WTC11 (cell line): ENCODE results near the gene WASF3. TPM values are rescaled to one million over a fixed set of nuclear protein-coding genes. Genes with fewer than 3 reads are reported as not detected.

Experiments
- ATAC-seq: fragments of 200-7000 bp; cut with Tn5 transposase; 2 replicates; pipeline ENCODE4 v1.10.0; 2021; ENCODE audit warnings: mild to moderate bottlenecking, moderate library complexity
- CTCF ChIA-PET: fragments of 300-600 bp; sonication (Branson Sonifier 250); formaldehyde crosslinking; loops from one replicate; lab custom pipeline; 2021; ENCODE audit warnings: antibody characterized with exemption; lab: Charles Lee
- POLR2A ChIA-PET: fragments of 350-600 bp; sonication (Branson Sonifier 250); formaldehyde crosslinking; loops from one replicate; lab custom pipeline; 2021; ENCODE audit warnings: antibody characterized with exemption; lab: Charles Lee
- DNase-seq: peaks from one replicate; pipeline ENCODE4 v3.0.0; 2021; ENCODE audit warnings: low spot score
- H3K27ac Mint-ChIP-seq: 2 replicates; pipeline ENCODE4 v1.8.0; 2021; ENCODE audit warnings: mixed read lengths
- H3K27me3 Mint-ChIP-seq: 2 replicates; pipeline ENCODE4 v1.8.0; 2021; ENCODE audit warnings: low read depth, mild to moderate bottlenecking, moderate library complexity, mixed read lengths
- H3K36me3 Mint-ChIP-seq: 2 replicates; pipeline ENCODE4 v1.8.0; 2021; ENCODE audit warnings: mixed read lengths
- H3K4me1 Mint-ChIP-seq: 2 replicates; pipeline ENCODE4 v1.8.0; 2022; ENCODE audit warnings: mixed read lengths
- H3K4me3 Mint-ChIP-seq: 2 replicates; pipeline ENCODE4 v1.8.0; 2021; ENCODE audit warnings: mild to moderate bottlenecking, moderate library complexity, mixed read lengths
- H3K9me3 Mint-ChIP-seq: 2 replicates; pipeline ENCODE4 v1.8.0; 2021; ENCODE audit warnings: mixed read lengths
- ATF6 ChIP-seq: sonication (generic); formaldehyde crosslinking; IDR thresholded peaks from 2 replicates; pipeline ENCODE4 v1.8.1; 2023; ENCODE audit warnings: mild to moderate bottlenecking, missing genetic modification reagents
- ETV6 ChIP-seq: sonication (generic); formaldehyde crosslinking; IDR thresholded peaks from 2 replicates; pipeline ENCODE4 v1.8.1; 2022; ENCODE audit warnings: mild to moderate bottlenecking, missing genetic modification reagents
- FOXJ3 ChIP-seq: sonication (generic); formaldehyde crosslinking; IDR thresholded peaks from 2 replicates; pipeline ENCODE4 v1.9.0; 2021; ENCODE audit warnings: missing genetic modification reagents, mild to moderate bottlenecking, borderline replicate concordance
- IRF2 ChIP-seq: sonication (generic); formaldehyde crosslinking; IDR thresholded peaks from 2 replicates; pipeline ENCODE4 v1.8.0; 2022; ENCODE audit warnings: low read depth, missing genetic modification reagents, borderline replicate concordance
- JAZF1 ChIP-seq: fragments of 250-450 bp; sonication (Bioruptor Pico); IDR thresholded peaks from 2 replicates; pipeline ENCODE4 v1.9.0; 2021; ENCODE audit warnings: moderate library complexity, mild to moderate bottlenecking, inconsistent platforms
- KAT7 ChIP-seq: sonication (generic); formaldehyde crosslinking; IDR thresholded peaks from 2 replicates; pipeline ENCODE4 v1.8.1; 2023; ENCODE audit warnings: missing genetic modification reagents, mild to moderate bottlenecking, borderline replicate concordance
- MXD4 ChIP-seq: fragments of 250-450 bp; sonication (Bioruptor Pico); IDR thresholded peaks from 2 replicates; pipeline ENCODE4 v1.8.0; 2021; ENCODE audit warnings: mild to moderate bottlenecking, moderate library complexity, borderline replicate concordance
- MYBL2 ChIP-seq: sonication (generic); formaldehyde crosslinking; IDR thresholded peaks from 2 replicates; pipeline ENCODE4 v1.8.1; 2023; ENCODE audit warnings: mild to moderate bottlenecking, moderate library complexity, missing genetic modification reagents
- NR3C1 ChIP-seq: sonication (generic); formaldehyde crosslinking; conservative IDR thresholded peaks from 2 replicates; pipeline ENCODE4 v1.8.1; 2023; ENCODE audit warnings: low read depth, mild to moderate bottlenecking, missing genetic modification reagents
- PRRX2 ChIP-seq: fragments of 250-450 bp; sonication (Bioruptor Pico); IDR thresholded peaks from 2 replicates; pipeline ENCODE4 v1.8.0; 2021; ENCODE audit warnings: mild to moderate bottlenecking
- RELA ChIP-seq: sonication (generic); formaldehyde crosslinking; IDR thresholded peaks from 2 replicates; pipeline ENCODE4 v1.8.1; 2022; ENCODE audit warnings: missing genetic modification reagents, mild to moderate bottlenecking, borderline replicate concordance
- SP1 ChIP-seq: sonication (generic); formaldehyde crosslinking; conservative IDR thresholded peaks from 2 replicates; pipeline ENCODE4 v1.8.1; 2022; ENCODE audit warnings: missing genetic modification reagents
- TCF7 ChIP-seq: sonication (generic); formaldehyde crosslinking; IDR thresholded peaks from 2 replicates; pipeline ENCODE4 v1.8.0; 2022; ENCODE audit warnings: mild to moderate bottlenecking, low read depth, missing genetic modification reagents, moderate library complexity
- TEAD1 ChIP-seq: sonication (generic); formaldehyde crosslinking; IDR thresholded peaks from 2 replicates; pipeline ENCODE4 v1.8.0; 2022; ENCODE audit warnings: mild to moderate bottlenecking, missing genetic modification reagents
- ZBTB21 ChIP-seq: sonication (generic); formaldehyde crosslinking; IDR thresholded peaks from 2 replicates; pipeline ENCODE4 v1.8.1; 2023; ENCODE audit warnings: mild to moderate bottlenecking, missing genetic modification reagents, borderline replicate concordance
- ZNF219 ChIP-seq: sonication (generic); formaldehyde crosslinking; IDR thresholded peaks from 2 replicates; pipeline ENCODE4 v1.8.0; 2023; ENCODE audit warnings: missing genetic modification reagents, mild to moderate bottlenecking, borderline replicate concordance
- ZNF396 ChIP-seq: fragments of 250-450 bp; sonication (Bioruptor Pico); IDR thresholded peaks from 2 replicates; pipeline ENCODE4 v1.8.0; 2021; ENCODE audit warnings: mild to moderate bottlenecking, moderate library complexity, borderline replicate concordance
- ZNF423 ChIP-seq: fragments of 250-450 bp; sonication (Bioruptor Pico); IDR thresholded peaks from 2 replicates; pipeline ENCODE4 v2.1.2; 2022; ENCODE audit warnings: mild to moderate bottlenecking, moderate library complexity
- total RNA-seq: library from RNA; stranded (reverse); gene quantifications from 3 replicates; pipeline ENCODE4 v1.2.3, GENCODE V29; 2021
- TF ChIP-seq, protein P1 (sequence below): fragments of 250-450 bp; sonication (Bioruptor Pico); IDR thresholded peaks from 2 replicates; pipeline ENCODE4 v1.9.0; 2021; ENCODE audit warnings: mild to moderate bottlenecking
- TF ChIP-seq, protein P2 (sequence below): fragments of 250-450 bp; sonication (Bioruptor Pico); IDR thresholded peaks from 2 replicates; pipeline ENCODE4 v1.9.0; 2021; ENCODE audit warnings: moderate library complexity, mild to moderate bottlenecking, inconsistent platforms, borderline replicate concordance
- TF ChIP-seq, protein P3 (sequence below): sonication (generic); formaldehyde crosslinking; conservative IDR thresholded peaks from 2 replicates; pipeline ENCODE4 v1.8.1; 2022; ENCODE audit warnings: mild to moderate bottlenecking, missing genetic modification reagents
- TF ChIP-seq, protein P4 (sequence below): sonication (generic); formaldehyde crosslinking; IDR thresholded peaks from 2 replicates; pipeline ENCODE4 v1.8.1; 2022; ENCODE audit warnings: mild to moderate bottlenecking, moderate library complexity, missing genetic modification reagents

Gene WASF3
- total RNA-seq, 1 experiment from 2014 or later: 26.8 TPM

DNA sequence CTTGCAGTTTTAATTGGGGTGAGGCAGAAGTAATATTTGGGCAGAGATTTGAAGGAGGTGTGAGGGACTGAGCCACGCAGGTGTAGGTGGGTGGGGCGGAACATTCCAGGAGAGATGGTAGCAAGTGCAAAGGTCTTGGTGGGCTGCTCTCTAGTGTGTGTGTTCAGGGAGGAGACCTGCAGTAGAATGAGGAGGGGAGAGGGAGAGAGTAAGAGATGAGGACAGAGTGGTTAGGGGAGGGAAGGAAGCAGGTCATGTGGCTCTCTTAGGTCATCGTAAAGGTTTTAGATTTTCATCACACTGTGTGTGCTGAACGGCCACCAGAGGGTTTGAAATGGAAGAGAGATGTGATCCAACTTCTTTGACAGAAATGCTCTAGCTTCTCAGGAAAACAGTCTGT, 33.5 kb downstream of the WASF3 start:
- Mint-ChIP-seq H3K36me3 (no peaks in the 10 kb centered on the region), H3K27ac (no peak overlapping the region), H3K4me1 (peaks cover 37% of the 10 kb centered on the region), H3K27me3 (no peaks in the 10 kb centered on the region; the same call in 1 of the 2 replicates), H3K9me3 (no peaks in the 10 kb centered on the region), H3K4me3 (no peak overlapping the region)
- CTCF ChIA-PET: interaction anchor here (1.8 to 2.0 kb wide), 3 partner anchors 15 to 107 kb away, joined by 6 to 10 read pairs (median 9); no protein-coding TSS in a partner anchor
- no peak for DNase-seq
- TF ChIP-seq, protein P1, sequence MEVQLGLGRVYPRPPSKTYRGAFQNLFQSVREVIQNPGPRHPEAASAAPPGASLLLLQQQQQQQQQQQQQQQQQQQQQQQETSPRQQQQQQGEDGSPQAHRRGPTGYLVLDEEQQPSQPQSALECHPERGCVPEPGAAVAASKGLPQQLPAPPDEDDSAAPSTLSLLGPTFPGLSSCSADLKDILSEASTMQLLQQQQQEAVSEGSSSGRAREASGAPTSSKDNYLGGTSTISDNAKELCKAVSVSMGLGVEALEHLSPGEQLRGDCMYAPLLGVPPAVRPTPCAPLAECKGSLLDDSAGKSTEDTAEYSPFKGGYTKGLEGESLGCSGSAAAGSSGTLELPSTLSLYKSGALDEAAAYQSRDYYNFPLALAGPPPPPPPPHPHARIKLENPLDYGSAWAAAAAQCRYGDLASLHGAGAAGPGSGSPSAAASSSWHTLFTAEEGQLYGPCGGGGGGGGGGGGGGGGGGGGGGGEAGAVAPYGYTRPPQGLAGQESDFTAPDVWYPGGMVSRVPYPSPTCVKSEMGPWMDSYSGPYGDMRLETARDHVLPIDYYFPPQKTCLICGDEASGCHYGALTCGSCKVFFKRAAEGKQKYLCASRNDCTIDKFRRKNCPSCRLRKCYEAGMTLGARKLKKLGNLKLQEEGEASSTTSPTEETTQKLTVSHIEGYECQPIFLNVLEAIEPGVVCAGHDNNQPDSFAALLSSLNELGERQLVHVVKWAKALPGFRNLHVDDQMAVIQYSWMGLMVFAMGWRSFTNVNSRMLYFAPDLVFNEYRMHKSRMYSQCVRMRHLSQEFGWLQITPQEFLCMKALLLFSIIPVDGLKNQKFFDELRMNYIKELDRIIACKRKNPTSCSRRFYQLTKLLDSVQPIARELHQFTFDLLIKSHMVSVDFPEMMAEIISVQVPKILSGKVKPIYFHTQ (CRISPR knock-in tag): no peak
- no peak for TF ChIP-seq NR3C1 (CRISPR knock-in tag)
- no peak for TF ChIP-seq ATF6 (CRISPR knock-in tag)
- TF ChIP-seq ZNF423 (CRISPR knock-in tag): no peak
- TF ChIP-seq TEAD1 (CRISPR knock-in tag): no peak
- no peak for TF ChIP-seq IRF2
- no peak for TF ChIP-seq RELA (CRISPR knock-in tag)
- TF ChIP-seq ETV6 (CRISPR knock-in tag): no peak
- POLR2A ChIA-PET: no interaction called here
- ATAC-seq: peak; percentile 52

GRCh38 chr13:26591672-26592071, 34.2 kb downstream of the WASF3 start:
- H3K27ac Mint-ChIP-seq: no peak overlapping the region
- H3K4me3 Mint-ChIP-seq: no peak overlapping the region
- POLR2A ChIA-PET: no interaction called here
- CTCF ChIA-PET: interaction anchor here (0.7 to 2.0 kb wide), 4 partner anchors 14 to 213 kb away, joined by 4 to 10 read pairs (median 8); no protein-coding TSS in a partner anchor
- no peak for TF ChIP-seq MYBL2 (CRISPR knock-in tag)
- ATAC-seq (no peak), DNase-seq (no peak)
- H3K27me3 Mint-ChIP-seq: no peaks in the 10 kb centered on the region; the same call in 1 of the 2 replicates
- peaks cover 4% of the 10 kb centered on the region; the same call in 1 of the 2 replicates for H3K36me3 Mint-ChIP-seq
- peaks cover 37% of the 10 kb centered on the region for H3K4me1 Mint-ChIP-seq
- peaks cover 4% of the 10 kb centered on the region for H3K9me3 Mint-ChIP-seq

DNA sequence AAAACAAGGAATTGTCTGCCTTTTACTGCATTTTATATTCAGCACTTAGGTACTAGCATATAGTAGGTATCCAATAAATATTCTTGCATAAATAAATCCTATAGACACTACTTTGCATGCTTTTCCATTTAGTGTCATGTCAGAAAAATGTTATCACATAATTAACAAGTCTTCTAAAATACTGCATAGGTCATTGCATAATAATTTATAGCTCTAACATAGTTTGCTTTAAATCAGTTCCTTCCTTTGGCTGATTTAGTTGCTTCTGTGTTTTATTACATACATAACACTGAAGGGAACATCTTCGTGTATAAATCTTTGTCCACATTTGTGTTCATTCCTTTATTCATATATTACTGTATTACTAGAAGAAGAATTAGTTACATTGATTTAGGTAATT, 36.2 kb downstream of the WASF3 start:
- Mint-ChIP-seq H3K27ac (no peak overlapping the region), H3K4me3 (no peak overlapping the region), H3K9me3 (peaks cover 6% of the 10 kb centered on the region), H3K27me3 (no peaks in the 10 kb centered on the region; the same call in 1 of the 2 replicates), H3K36me3 (peaks cover 5% of the 10 kb centered on the region; the same call in 1 of the 2 replicates), H3K4me1 (peaks cover 37% of the 10 kb centered on the region)
- no peak for TF ChIP-seq MXD4 (CRISPR knock-in tag)
- TF ChIP-seq, protein P2, sequence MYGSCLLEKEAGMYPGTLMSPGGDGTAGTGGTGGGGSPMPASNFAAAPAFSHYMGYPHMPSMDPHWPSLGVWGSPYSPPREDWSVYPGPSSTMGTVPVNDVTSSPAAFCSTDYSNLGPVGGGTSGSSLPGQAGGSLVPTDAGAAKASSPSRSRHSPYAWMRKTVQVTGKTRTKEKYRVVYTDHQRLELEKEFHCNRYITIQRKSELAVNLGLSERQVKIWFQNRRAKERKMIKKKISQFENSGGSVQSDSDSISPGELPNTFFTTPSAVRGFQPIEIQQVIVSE (CRISPR knock-in tag): no peak
- no peak for DNase-seq
- ChIA-PET POLR2A (no interaction called here), CTCF (no interaction called here)
- ATAC-seq: no peak

DNA sequence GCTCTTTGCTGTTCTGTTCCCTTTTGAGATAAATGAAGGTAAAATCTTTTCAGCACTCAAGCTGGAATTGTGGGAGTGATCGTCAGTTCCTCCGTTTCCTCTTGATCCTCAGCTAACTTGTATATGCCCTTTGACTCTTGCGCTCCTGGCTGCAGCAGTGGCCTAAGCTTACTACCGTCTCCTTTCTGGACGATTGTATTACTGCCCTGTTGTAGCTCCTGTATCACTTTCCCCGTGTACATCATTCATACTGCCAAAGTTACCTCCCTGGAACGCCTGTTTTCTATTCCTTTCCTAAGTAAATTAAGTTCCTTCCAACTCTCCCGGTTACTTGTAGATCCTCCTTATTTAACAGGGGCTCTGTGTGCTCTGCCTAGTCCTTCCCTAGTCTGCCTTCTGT, 36.9 kb downstream of the WASF3 start:
- Mint-ChIP-seq H3K4me3 (no peak overlapping the region), H3K27ac (no peak overlapping the region; the same call in 1 of the 2 replicates), H3K27me3 (no peaks in the 10 kb centered on the region; the same call in 1 of the 2 replicates), H3K36me3 (peaks cover 5% of the 10 kb centered on the region; the same call in 1 of the 2 replicates), H3K9me3 (peaks cover 6% of the 10 kb centered on the region), H3K4me1 (peaks cover 34% of the 10 kb centered on the region)
- CTCF ChIA-PET: interaction anchor here (1.0 kb wide), 1 partner anchor 12 kb away, joined by 5 read pairs; no protein-coding TSS in a partner anchor
- POLR2A ChIA-PET: no interaction called here
- ATAC-seq (no peak), DNase-seq (no peak)
- TF ChIP-seq, protein P3, sequence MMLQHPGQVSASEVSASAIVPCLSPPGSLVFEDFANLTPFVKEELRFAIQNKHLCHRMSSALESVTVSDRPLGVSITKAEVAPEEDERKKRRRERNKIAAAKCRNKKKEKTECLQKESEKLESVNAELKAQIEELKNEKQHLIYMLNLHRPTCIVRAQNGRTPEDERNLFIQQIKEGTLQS (CRISPR knock-in tag): no peak
- TF ChIP-seq MYBL2 (CRISPR knock-in tag) (no peak), KAT7 (CRISPR knock-in tag) (no peak), FOXJ3 (CRISPR knock-in tag) (no peak), ZBTB21 (no peak), TEAD1 (CRISPR knock-in tag) (no peak), SP1 (no peak), JAZF1 (CRISPR knock-in tag) (no peak), ZNF396 (no peak), TCF7 (CRISPR knock-in tag) (no peak), ZNF219 (CRISPR knock-in tag) (no peak), PRRX2 (CRISPR knock-in tag) (no peak)
- TF ChIP-seq, protein P4, sequence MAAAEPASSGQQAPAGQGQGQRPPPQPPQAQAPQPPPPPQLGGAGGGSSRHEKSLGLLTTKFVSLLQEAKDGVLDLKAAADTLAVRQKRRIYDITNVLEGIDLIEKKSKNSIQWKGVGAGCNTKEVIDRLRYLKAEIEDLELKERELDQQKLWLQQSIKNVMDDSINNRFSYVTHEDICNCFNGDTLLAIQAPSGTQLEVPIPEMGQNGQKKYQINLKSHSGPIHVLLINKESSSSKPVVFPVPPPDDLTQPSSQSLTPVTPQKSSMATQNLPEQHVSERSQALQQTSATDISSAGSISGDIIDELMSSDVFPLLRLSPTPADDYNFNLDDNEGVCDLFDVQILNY (CRISPR knock-in tag): no peak
